Heart right ventricle (tissue), 16 donors: Measurements from ENCODE around the gene POLK. TPM values are rescaled to one million over a fixed set of nuclear protein-coding genes. Genes with fewer than 3 reads are reported as not detected.

Source experiments
- ATAC-seq, 8 donors: fragments of 200-7000 bp; cut with Tn5 transposase; one replicate each; pipeline ENCODE4 v1.9.1; 2020; ENCODE audit warnings: mild to moderate bottlenecking in 8 of 8, moderate library complexity in 8 of 8, moderate number of reproducible peaks in 1 of 8
- DNase-seq, 2 donors: peaks; one replicate each; pipeline ENCODE4 v3.0.0-alpha.2; 2020
- H3K27ac ChIP-seq, 10 donors: fragments of 200-600 bp; sonication (generic) in 2 of 10; one replicate each; pipeline versions ENCODE4 v1.5.0 to v1.8.0; 2020 to 2022; ENCODE audit warnings: mild to moderate bottlenecking in 3 of 10
- H3K27me3 ChIP-seq, 7 donors: fragments of 200-600 bp; one replicate each; pipeline ENCODE4 v1.8.0; 2021 to 2022; ENCODE audit warnings: mild to moderate bottlenecking in 2 of 7
- H3K36me3 ChIP-seq, 9 donors: fragments of 200-600 bp; sonication (generic) in 1 of 9; one replicate each; pipeline versions ENCODE4 v1.5.0 to v1.8.0; 2020 to 2022; ENCODE audit warnings: mild to moderate bottlenecking in 2 of 9
- H3K4me1 ChIP-seq, 9 donors: fragments of 200-600 bp; sonication (generic) in 1 of 9; one replicate each; pipeline versions ENCODE4 v1.5.0 to v1.8.0; 2020 to 2022; ENCODE audit warnings: mild to moderate bottlenecking in 4 of 9
- H3K4me3 ChIP-seq, 10 donors: fragments of 200-600 bp; sonication (generic) in 2 of 10; one replicate each; pipeline versions ENCODE4 v1.5.0 to v1.8.0; 2020 to 2022; ENCODE audit warnings: mild to moderate bottlenecking in 7 of 10, moderate library complexity in 2 of 10
- H3K9me3 ChIP-seq, 11 donors: fragments of 200-600 bp in 10 of 11; sonication (generic) in 2 of 11; one replicate each; pipeline versions ENCODE4 v1.5.0 to v1.8.0; 2013 to 2022; ENCODE audit warnings: mild to moderate bottlenecking in 2 of 11, control low read depth in 1 of 11, moderate library complexity in 1 of 11
- WGBS, 2 donors: extraction: QIAGEN DNeasy Blood & Tissue Kit; methylation state at CpG; one replicate each; pipeline ENCODE4 v1.1.7; 2013; ENCODE audit warnings: inconsistent platforms in 1 of 2; 5-methylcytosine and 5-hydroxymethylcytosine counted together
- intact Hi-C, 10 donors: fragments of 100-400 bp; cut with DNase I; formaldehyde crosslinking; loops; one replicate each; pipeline versions ENCODE4 v1.11.1 to v1.14.2; 2022
- polyA plus RNA-seq, 2 donors: library from polyadenylated mRNA; stranded (reverse); fragments of 200-250 nt; gene quantifications; one replicate each; pipeline ENCODE4 v1.2.3, GENCODE V29; 2013
- total RNA-seq, 10 donors: library from RNA; stranded (reverse); fragmentation: NEBNext Ultra II Directional in 3 of 10; extraction: Animal tissue kit (Norgen Biotek cat#: 25700) in 3 of 10; gene quantifications; one replicate each; pipeline versions ENCODE4 v1.2.1 to v1.2.4, GENCODE V29; 2021 to 2023
- TF ChIP-seq, protein P1 (sequence below), 9 donors: fragments of 200-600 bp; sonication (generic) in 2 of 9; IDR thresholded peaks; one replicate each; pipeline versions ENCODE4 v1.5.0 to v1.8.0; 2021 to 2022; ENCODE audit warnings: antibody characterized with exemption in 9 of 9, mild to moderate bottlenecking in 5 of 9, moderate library complexity in 1 of 9
- donor health status: Arrhythmogenic right ventricular cardiomyopathy.
- donor health status: ischemic (EF 13 %, LVEDD 7.1; RV severe dilation, severe dysfunction).
- donor health status: healthy with polysubstance abuse.
- donor health status: DM: no; HTN: yes; CAD: no.
- donor health status: DM: no; HTN: no; CAD: no.
- donor health status: ischemic (EF 25% LVEDD 6.9; RV normal size, moderate dysfunction).
- donor health status: ischemic (EF 25% LVEDD 5.7; RV mildly dilated, moderate dysfunction).
- donor health status: healthy.
- donor health status: DM: yes; HTN: yes; CAD: no.
- donor health status: Ischemic cardiomyopathy.
- donor health status: ischemic (EF 35%, LVEDD 5.7; RV mildly dilated, moderate dysfunction).
- donor health status: nonischemic (EF 11% LVEDD 7.7; RV severe dilation, severe dysfunction).
- donor health status: DM: yes; HTN: yes; CAD: no.
- donor health status: PGD.
- donor health status: ischemic (EF 29% LVEDD 5.4; RV normal size, mild dysfunction).
- donor health status: nonischemic (EF 23%, LVEDD 6.1; RV moderate dilation, normal function).

Gene POLK
- total and polyA plus RNA-seq, 12 donors, result 4.0 to 27.2 (median 22.6) TPM

DNA sequence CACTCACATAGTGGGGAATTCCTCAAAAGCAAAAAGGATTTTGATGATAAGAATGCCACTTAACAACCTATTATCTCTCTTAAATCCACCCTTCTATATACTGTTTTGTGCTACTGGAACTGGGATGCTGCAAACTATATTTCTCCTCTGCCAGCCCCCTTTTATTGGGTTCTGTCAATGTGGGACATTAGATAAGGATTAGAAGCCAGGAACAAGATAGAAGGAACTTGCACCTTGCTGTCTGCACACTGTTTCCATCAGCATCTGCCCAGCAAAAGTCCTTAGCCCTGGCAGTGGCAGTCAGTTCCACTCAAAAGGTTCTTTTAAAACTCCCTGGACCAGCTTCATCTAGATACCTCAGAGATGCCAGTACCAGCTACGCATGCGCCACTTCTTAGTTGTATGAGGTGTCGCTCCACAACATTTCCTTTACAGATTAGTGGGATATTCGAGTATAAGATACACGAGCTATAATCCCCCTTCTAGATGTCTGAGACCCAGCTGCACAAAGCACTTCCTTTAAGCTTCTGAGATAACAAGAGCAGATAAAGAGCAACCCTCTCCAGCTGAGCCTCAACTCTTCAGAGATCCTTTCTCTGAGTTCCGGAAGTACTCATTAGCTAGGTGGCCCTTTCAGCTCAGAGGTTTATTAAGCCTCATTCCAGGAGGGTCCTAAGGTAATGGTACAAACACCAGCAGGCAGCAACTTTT is 45.5 kb upstream of the POLK start:
- H3K9me3 ChIP-seq, result peaks cover 0 to 44% (median 31%) of the 10 kb centered on the region in 11 donors
- 69 to 72% methylated on average over 6 of the region's 6 CpGs for WGBS, 2 donors
- ATAC-seq (no peak), DNase-seq (no peak)
- no peaks in the 10 kb centered on the region for H3K36me3 ChIP-seq
- H3K27ac ChIP-seq, result peak overlapping the region in 1 of 10 donors; percentile 21
- H3K27me3 ChIP-seq, result no peaks in the 10 kb centered on the region
- intact Hi-C loops, result no loop called here
- no peak overlapping the region for H3K4me3 ChIP-seq
- TF ChIP-seq, protein P1, sequence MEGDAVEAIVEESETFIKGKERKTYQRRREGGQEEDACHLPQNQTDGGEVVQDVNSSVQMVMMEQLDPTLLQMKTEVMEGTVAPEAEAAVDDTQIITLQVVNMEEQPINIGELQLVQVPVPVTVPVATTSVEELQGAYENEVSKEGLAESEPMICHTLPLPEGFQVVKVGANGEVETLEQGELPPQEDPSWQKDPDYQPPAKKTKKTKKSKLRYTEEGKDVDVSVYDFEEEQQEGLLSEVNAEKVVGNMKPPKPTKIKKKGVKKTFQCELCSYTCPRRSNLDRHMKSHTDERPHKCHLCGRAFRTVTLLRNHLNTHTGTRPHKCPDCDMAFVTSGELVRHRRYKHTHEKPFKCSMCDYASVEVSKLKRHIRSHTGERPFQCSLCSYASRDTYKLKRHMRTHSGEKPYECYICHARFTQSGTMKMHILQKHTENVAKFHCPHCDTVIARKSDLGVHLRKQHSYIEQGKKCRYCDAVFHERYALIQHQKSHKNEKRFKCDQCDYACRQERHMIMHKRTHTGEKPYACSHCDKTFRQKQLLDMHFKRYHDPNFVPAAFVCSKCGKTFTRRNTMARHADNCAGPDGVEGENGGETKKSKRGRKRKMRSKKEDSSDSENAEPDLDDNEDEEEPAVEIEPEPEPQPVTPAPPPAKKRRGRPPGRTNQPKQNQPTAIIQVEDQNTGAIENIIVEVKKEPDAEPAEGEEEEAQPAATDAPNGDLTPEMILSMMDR (IDR thresholded peaks at IDR 0.05), result no peak
- peaks cover 0 to 33% (median 21%) of the 10 kb centered on the region in 9 donors for H3K4me1 ChIP-seq

DNA sequence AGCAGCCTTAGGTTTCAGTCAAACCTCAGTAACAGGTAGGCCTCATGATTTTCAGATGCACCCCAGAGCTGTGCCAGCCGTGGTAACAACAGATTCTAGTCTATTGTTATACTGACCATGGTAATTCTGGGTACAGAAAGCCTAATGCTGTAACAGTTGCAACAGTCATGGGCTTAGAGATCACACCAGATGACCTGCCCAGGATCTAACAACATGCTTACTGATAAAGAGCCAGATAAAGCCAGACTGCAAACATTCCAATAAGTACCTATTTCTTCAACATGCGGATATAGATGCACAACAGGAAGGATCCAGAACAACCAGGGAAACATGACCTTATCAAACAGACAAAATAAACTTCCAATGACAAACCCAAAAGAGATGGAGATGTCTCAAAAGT is 43.1 kb upstream of the POLK start:
- intact Hi-C loops, result no loop called here
- Histone ChIP-seq H3K27ac (no peak overlapping the region), H3K9me3 (peaks cover 0 to 51% (median 31%) of the 10 kb centered on the region in 11 donors), H3K4me3 (no peak overlapping the region), H3K36me3 (no peaks in the 10 kb centered on the region), H3K4me1 (peaks cover 0 to 25% (median 19%) of the 10 kb centered on the region in 9 donors), H3K27me3 (no peaks in the 10 kb centered on the region)
- ATAC-seq (no peak), DNase-seq (no peak)
- 95 to 96% methylated on average over 2 of the region's 2 CpGs for whole genome bisulfite sequencing, 2 donors
- TF ChIP-seq, protein P1 (IDR thresholded peaks at IDR 0.05), result no peak

DNA sequence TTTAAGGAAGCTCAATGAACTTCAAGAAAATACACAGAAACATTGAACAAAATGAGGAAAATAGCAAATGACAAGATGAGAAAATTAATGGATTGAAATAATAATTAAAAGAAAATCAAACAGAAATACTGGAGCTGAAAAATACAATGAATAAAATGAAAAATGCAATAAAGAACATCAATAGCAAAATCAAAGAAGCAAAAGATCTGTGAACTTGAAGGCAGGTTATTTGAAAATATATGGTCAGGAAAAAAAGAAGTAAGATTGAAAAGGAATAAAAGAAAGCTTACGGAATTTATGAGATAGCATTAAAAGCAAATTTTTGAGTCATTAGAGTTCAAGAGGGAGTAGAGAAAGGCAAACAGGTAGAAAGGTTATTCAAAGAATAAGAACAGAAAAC is 42.7 kb upstream of the POLK start:
- no peaks in the 10 kb centered on the region for H3K36me3 ChIP-seq

DNA sequence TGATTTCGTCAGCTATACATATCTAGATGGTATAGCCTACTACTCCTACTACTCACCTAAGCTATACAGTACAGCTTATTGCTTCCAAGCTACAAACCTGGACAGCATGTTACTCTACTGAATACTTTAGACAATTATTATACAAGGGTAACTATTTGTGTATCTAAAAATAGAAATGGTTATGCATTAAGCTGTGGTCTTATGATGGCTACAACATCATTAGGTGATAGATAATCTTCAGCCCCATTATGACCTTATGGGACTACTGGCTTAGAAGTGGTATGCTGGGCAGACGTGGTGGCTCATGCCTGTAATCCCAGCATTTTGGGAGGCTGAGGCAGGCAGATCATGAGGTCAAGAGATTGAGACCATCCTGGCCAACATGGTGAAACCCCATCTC is 40.5 kb upstream of the POLK start:
- intact Hi-C loops, result no loop called here
- H3K27ac ChIP-seq, result no peak overlapping the region
- peaks cover 0 to 5% (median 1%) of the 10 kb centered on the region in 9 donors for H3K4me1 ChIP-seq
- H3K9me3 ChIP-seq, result peaks cover 0 to 51% (median 31%) of the 10 kb centered on the region in 11 donors
- H3K27me3 ChIP-seq, result no peaks in the 10 kb centered on the region
- TF ChIP-seq, protein P1 (IDR thresholded peaks at IDR 0.05), result no peak
- no peak overlapping the region for H3K4me3 ChIP-seq
- no peak for DNase-seq
- ATAC-seq, result no peak
- 89 to 97% methylated on average over 2 of the region's 2 CpGs for WGBS, 2 donors
- no peaks in the 10 kb centered on the region for H3K36me3 ChIP-seq

More for the DNA sequence above, 42.7 kb upstream of the POLK start:
- no peak for ATAC-seq
- Histone ChIP-seq H3K4me1 (peaks cover 0 to 22% (median 18%) of the 10 kb centered on the region in 9 donors), H3K27me3 (no peaks in the 10 kb centered on the region), H3K27ac (no peak overlapping the region), H3K4me3 (no peak overlapping the region), H3K9me3 (peaks cover 0 to 51% (median 31%) of the 10 kb centered on the region in 11 donors)
- WGBS, 2 donors, result 98 to 99% methylated on average over 1 of the region's 1 CpG
- no peak for DNase-seq
- intact Hi-C loops, result no loop called here
- TF ChIP-seq, protein P1 (IDR thresholded peaks at IDR 0.05), result no peak
